Psoas muscle (tissue), 8 donors: Measurements from ENCODE around the gene APCDD1. TPM values are rescaled to one million over a fixed set of nuclear protein-coding genes. Genes with fewer than 3 reads are reported as not detected.

Experiments used
- ATAC-seq, 4 donors: fragments of 200-7000 bp; cut with Tn5 transposase; one replicate each; pipeline ENCODE4 v1.9.1; 2020; ENCODE audit warnings: moderate library complexity in 3 of 4, mild to moderate bottlenecking in 2 of 4
- DNase-seq, 2 donors: peaks; one replicate each; pipeline ENCODE4 v3.0.0-alpha.2; 2020
- H3K27ac ChIP-seq: fragments of 200-600 bp; one replicate; pipeline ENCODE4 v1.8.0; 2022
- H3K27me3 ChIP-seq, 3 donors: fragments of 200-600 bp in 1 of 3; one replicate each; pipeline versions ENCODE4 v1.6.1 to v1.8.0; 2013 to 2022; ENCODE audit warnings: low read length in 2 of 3, mild to moderate bottlenecking in 2 of 3, moderate library complexity in 1 of 3; ENCODE audit not compliant: insufficient read depth in 3 of 3
- H3K36me3 ChIP-seq, 2 donors: fragments of 200-600 bp in 1 of 2; one replicate each; pipeline versions ENCODE4 v1.6.1 to v1.8.0; 2013 to 2022; ENCODE audit warnings: low read depth in 1 of 2, mild to moderate bottlenecking in 1 of 2, moderate library complexity in 1 of 2; ENCODE audit not compliant: insufficient read depth in 1 of 2
- H3K4me1 ChIP-seq: fragments of 200-600 bp; one replicate; pipeline ENCODE4 v1.8.0; 2022
- H3K4me3 ChIP-seq: fragments of 200-600 bp; one replicate; pipeline ENCODE4 v1.8.0; 2022; ENCODE audit warnings: mild to moderate bottlenecking
- H3K9me3 ChIP-seq: fragments of 200-600 bp; one replicate; pipeline ENCODE4 v1.8.0; 2022
- WGBS, 3 donors: extraction: QIAGEN DNeasy Blood & Tissue Kit; methylation state at CpG; one replicate each; pipeline versions ENCODE4 v1.1.6 to v1.1.7; 2013; 5-methylcytosine and 5-hydroxymethylcytosine counted together
- intact Hi-C, 2 donors: fragments of 100-400 bp; cut with DNase I; formaldehyde crosslinking; loops; one replicate each; pipeline versions ENCODE4 v1.11.0 to v1.14.2; 2022
- polyA plus RNA-seq, 3 donors: library from polyadenylated mRNA; stranded (reverse); fragments of 200-250 nt; gene quantifications; one replicate each; pipeline ENCODE4 v1.2.3, GENCODE V29; 2013
- total RNA-seq, 4 donors: library from RNA; stranded (reverse); fragmentation: NEBNext Ultra II Directional in 2 of 4; extraction: Animal tissue kit (Norgen Biotek cat#: 25700) in 2 of 4; gene quantifications; one replicate each; pipeline versions ENCODE4 v1.2.1 to v1.2.4, GENCODE V29; 2021 to 2023
- TF ChIP-seq, protein P1 (sequence below): fragments of 200-600 bp; IDR thresholded peaks from one replicate; pipeline ENCODE4 v1.8.0; 2022; ENCODE audit warnings: antibody characterized with exemption
- donor health status: healthy with polysubstance abuse.
- donor health status: DM: no; HTN: no; CAD: no; lungs with moderate emphysema.
- donor health status: Bipolar disorder and iron deficiency.
- donor health status: healthy.
- donor health status: DM: yes; HTN: yes; CAD: no.
- donor health status: DM: no; HTN: no; CAD: no.
- donor health status: DM: no; HTN: no; CAD: no.
- donor health status: DM: yes; HTN: yes; CAD: no.

The APCDD1 gene
- total and polyA plus RNA-seq, 7 donors: 1.4 to 47.0 (median 6.3) TPM

DNA sequence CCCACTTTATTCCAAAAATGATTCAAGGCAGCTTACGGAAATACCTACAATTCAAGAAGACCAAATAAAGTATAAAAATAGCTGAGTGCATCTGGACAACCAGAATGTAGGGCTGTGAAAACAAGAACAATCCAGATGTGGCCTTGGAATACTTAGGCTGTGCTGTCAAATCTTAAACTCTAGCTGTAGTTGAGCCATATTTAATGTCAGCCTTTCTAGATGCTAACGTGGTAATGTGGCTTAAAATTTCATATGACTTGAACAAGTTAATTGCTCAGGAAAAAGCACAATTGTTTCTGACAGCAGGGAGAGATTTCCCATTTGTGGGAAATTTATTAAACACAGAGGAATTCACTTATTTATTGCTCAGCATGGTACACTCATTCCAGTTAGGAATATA, 56.8 kb downstream of the APCDD1 start:
- 68 to 73% (median 68%) methylated on average over 2 of the region's 2 CpGs for whole genome bisulfite sequencing, 3 donors
- Histone ChIP-seq H3K4me3 (no peak overlapping the region), H3K27ac (no peak overlapping the region), H3K27me3 (peaks cover 0 to 9% (median 0%) of the 10 kb centered on the region in 3 donors), H3K4me1 (no peaks in the 10 kb centered on the region), H3K9me3 (peaks cover 14% of the 10 kb centered on the region), H3K36me3 (no peaks in the 10 kb centered on the region)
- intact Hi-C loops: no loop called here
- no peak for ATAC-seq
- TF ChIP-seq, protein P1, sequence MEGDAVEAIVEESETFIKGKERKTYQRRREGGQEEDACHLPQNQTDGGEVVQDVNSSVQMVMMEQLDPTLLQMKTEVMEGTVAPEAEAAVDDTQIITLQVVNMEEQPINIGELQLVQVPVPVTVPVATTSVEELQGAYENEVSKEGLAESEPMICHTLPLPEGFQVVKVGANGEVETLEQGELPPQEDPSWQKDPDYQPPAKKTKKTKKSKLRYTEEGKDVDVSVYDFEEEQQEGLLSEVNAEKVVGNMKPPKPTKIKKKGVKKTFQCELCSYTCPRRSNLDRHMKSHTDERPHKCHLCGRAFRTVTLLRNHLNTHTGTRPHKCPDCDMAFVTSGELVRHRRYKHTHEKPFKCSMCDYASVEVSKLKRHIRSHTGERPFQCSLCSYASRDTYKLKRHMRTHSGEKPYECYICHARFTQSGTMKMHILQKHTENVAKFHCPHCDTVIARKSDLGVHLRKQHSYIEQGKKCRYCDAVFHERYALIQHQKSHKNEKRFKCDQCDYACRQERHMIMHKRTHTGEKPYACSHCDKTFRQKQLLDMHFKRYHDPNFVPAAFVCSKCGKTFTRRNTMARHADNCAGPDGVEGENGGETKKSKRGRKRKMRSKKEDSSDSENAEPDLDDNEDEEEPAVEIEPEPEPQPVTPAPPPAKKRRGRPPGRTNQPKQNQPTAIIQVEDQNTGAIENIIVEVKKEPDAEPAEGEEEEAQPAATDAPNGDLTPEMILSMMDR: no peak
- DNase-seq: no peak

DNA sequence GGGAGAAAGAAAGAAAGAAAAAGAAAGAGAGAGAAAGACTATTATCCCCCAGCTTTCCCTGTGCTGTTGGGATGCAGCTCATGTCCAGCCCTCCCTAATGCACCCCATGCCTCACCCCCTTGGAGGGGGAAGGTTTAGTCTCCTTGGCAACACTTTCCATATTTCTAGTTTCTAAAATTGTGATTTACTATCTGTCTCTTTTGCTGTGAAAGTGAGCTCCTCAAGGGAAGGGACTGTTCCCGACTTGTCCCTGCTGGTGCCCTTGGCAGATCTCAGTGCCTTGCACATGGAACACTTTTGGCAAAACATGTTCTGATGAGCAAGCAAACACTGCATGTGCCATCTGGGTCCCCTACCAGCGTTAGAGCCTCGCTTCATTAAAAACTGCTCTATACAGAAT, 59.6 kb downstream of the APCDD1 start:
- no peaks in the 10 kb centered on the region for H3K36me3 ChIP-seq
- peaks cover 0 to 9% (median 0%) of the 10 kb centered on the region in 3 donors for H3K27me3 ChIP-seq
- H3K27ac ChIP-seq: no peak overlapping the region
- ATAC-seq (peak in 1 of 4 donors; percentile 70), DNase-seq (peak in 1 of 2 donors; percentile 61)
- WGBS, 3 donors: 25 to 43% (median 29%) methylated on average over 3 of the region's 3 CpGs
- no peaks in the 10 kb centered on the region for H3K9me3 ChIP-seq
- no peak overlapping the region for H3K4me3 ChIP-seq
- H3K4me1 ChIP-seq: no peaks in the 10 kb centered on the region
- TF ChIP-seq, protein P1: no peak
- intact Hi-C loops: no loop called here

DNA sequence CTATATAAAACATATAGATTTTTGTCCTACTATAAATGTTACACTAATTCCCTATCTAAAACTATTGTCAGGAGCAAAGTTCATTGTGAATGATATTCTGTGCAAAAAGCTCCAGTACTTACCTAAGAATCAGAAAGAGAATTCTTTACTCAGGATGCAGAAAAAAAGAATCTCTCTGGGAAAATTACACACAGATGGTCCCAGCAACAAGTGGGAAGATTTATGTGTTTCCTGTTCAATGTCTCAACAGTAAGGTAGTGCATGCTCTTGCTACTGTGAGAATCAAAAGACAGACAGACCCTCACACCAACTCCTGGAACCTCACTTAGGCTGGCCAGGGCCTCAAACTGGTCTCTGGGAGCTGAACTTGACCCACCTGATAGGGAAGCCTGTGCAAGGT, 60.2 kb downstream of the APCDD1 start:
- no peak overlapping the region for H3K27ac ChIP-seq
- H3K36me3 ChIP-seq: no peaks in the 10 kb centered on the region
- H3K4me1 ChIP-seq: no peaks in the 10 kb centered on the region
- TF ChIP-seq, protein P1: no peak
- intact Hi-C loops: no loop called here
- peaks cover 0 to 9% (median 0%) of the 10 kb centered on the region in 3 donors for H3K27me3 ChIP-seq
- DNase-seq (no peak), ATAC-seq (peak in 1 of 4 donors; percentile 28)
- no peaks in the 10 kb centered on the region for H3K9me3 ChIP-seq
- no peak overlapping the region for H3K4me3 ChIP-seq

DNA sequence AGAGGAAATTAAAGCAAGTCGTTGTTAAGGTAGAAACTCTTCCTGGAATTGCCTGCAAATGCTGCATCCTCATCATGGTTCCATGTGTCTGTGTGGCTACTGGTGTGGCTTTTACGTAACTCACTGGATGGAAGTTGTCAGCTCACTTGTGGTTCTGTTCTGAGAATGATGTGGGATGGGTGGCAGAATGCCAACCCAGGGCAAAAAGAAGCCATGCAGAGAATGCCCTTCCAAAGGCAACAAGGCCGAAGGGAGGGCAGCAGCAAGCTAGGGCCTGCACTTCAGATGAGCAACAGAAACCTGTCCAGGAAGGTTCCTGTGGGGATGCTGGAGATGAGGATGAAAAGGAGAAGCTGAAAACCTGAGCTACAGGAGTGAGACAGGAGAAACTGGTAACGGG, 61.0 kb downstream of the APCDD1 start:
- intact Hi-C loops: no loop called here
- 56 to 69% (median 63%) methylated on average over 4 of the region's 4 CpGs for WGBS, 3 donors

DNA sequence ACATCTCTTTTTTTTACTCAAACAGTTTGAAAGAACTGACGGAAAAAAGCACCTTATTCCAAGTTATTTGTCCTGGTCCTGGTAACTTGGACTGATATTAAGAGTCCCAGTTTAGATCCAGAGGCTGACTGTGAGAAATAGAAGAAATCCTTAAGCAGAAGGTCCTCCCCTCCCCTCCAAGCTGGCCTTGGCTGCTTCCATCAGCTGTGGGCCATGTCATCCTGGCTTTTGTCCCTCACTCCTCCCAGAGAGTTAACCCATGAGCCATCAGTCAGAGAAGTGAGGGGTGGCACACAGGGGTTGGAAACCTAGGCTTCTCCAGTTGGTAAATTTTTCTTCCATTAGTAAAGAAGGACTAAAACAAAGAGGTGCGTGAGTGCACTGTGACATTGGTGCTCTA, 61.6 kb downstream of the APCDD1 start:
- TF ChIP-seq, protein P1: no peak
- ATAC-seq: no peak
- no peaks in the 10 kb centered on the region for H3K4me1 ChIP-seq
- no peaks in the 10 kb centered on the region for H3K36me3 ChIP-seq
- no peak overlapping the region for H3K27ac ChIP-seq
- peaks cover 0 to 9% (median 0%) of the 10 kb centered on the region in 3 donors for H3K27me3 ChIP-seq
- WGBS, 3 donors: 60 to 81% (median 64%) methylated on average over 2 of the region's 2 CpGs
- H3K9me3 ChIP-seq: no peaks in the 10 kb centered on the region
- no peak overlapping the region for H3K4me3 ChIP-seq
- intact Hi-C loops: loop anchor here in 1 of 2 donors (2.0 kb wide), 1 partner anchor 63 kb away; no protein-coding TSS in a partner anchor
- no peak for DNase-seq

More for the DNA sequence above, 61.0 kb downstream of the APCDD1 start:
- Histone ChIP-seq H3K27me3 (peaks cover 0 to 9% (median 0%) of the 10 kb centered on the region in 3 donors), H3K4me1 (no peaks in the 10 kb centered on the region), H3K27ac (no peak overlapping the region), H3K4me3 (no peak overlapping the region), H3K36me3 (no peaks in the 10 kb centered on the region), H3K9me3 (no peaks in the 10 kb centered on the region)
- DNase-seq (no peak), ATAC-seq (no peak)
- TF ChIP-seq, protein P1: no peak
